AG09309 (cell line): ENCODE measurements around the gene DLX6.

Experiments used
- DNase-seq: peaks from one replicate; pipeline ENCODE4 v3.0.0-alpha.2; 2010; ENCODE audit warnings: low read depth
- H3K4me3 ChIP-seq: 2 replicates; pipeline ENCODE4 v1.5.1; 2011; ENCODE audit warnings: mild to moderate bottlenecking, low read depth, low read length, moderate library complexity; ENCODE audit not compliant: control insufficient read depth
- CTCF ChIP-seq: IDR thresholded peaks from 2 replicates; pipeline ENCODE4 v1.5.1; 2011; ENCODE audit warnings: mild to moderate bottlenecking, low read depth, low read length, inconsistent platforms; ENCODE audit not compliant: insufficient read depth, control insufficient read depth; ENCODE audit errors: missing control alignments

Gene DLX6

DNA sequence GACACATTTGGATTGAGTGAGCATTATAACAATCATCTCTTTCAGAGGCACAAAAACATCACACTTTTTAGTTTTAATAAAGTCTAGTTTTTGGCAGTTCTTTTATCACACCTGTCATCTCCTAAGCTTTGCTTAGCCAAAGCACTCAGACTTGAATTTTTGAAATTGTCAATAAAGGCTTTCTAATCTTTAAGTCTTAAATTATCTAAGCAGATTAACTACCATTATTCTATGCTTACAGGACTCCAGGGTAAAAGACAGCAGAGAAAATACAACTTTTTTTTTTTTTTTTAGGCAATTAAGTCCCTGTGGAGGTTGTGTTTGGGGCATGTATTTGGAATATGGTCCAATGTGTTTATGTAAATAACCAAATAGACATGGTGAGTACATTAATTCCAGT, 17.6 kb upstream of the DLX6 start:
- no peak overlapping the region for H3K4me3 ChIP-seq
- TF ChIP-seq CTCF = no peak
- no peak for DNase-seq

DNA sequence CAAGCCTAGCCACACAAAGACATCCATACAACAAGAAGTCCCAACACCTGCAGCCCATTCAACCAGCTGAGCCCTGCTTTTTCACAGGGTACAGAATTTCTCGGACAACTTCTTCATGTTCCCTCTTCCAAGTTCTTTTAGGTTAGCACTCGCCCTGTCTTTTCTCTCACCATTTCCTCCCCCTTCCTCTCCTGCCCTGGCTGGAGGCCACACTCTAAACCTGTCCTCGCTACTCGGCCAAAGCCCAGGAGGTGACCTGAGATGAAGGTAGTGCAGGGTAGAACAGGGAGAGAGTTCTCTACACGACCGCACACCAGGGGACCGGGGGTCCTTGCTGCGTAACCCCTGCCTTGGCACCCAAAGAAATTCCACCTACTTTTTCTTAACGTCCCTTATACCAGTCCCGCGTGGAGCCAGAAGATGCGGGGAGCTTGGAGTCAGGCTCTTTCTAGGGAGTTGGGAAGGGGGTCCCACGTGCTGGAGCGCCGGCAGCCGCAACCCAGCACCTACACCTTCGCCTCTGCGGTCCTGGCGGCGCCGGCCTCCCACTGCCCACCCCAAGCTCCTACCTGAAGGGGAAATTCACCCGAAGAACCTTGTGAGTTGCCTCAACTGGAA, 16.0 kb upstream of the DLX6 start:
- TF ChIP-seq CTCF = no peak
- DNase-seq = no peak
- no peak overlapping the region for H3K4me3 ChIP-seq

DNA sequence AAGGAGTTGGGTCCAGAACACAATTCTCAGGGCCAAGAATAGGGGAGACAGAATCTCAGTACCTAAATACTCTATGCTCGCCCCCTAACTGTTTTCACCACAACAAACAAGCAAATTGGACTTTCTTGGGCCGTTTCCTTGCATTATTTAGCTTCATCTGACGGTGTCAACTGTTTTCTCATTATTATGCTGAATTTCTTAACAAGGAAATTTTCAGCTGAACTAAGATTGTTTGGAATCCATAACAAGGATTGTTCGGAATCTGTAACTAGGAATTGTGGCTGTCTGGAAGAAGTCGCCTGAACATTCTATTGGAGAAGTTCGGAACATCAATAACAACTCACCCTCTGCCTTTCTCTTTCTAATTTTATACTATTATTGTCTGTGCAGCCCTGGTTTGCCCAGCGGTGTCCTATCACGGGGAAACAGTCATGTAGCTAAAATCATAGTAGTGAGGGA, 15.5 kb upstream of the DLX6 start:
- H3K4me3 ChIP-seq = no peak overlapping the region
- no peak for TF ChIP-seq CTCF
- DNase-seq = no peak

GRCh38 chr7:96991546-96992191, 13.7 kb upstream of the DLX6 start:
- no peak for DNase-seq
- no peak for TF ChIP-seq CTCF
- H3K4me3 ChIP-seq = no peak overlapping the region

DNA sequence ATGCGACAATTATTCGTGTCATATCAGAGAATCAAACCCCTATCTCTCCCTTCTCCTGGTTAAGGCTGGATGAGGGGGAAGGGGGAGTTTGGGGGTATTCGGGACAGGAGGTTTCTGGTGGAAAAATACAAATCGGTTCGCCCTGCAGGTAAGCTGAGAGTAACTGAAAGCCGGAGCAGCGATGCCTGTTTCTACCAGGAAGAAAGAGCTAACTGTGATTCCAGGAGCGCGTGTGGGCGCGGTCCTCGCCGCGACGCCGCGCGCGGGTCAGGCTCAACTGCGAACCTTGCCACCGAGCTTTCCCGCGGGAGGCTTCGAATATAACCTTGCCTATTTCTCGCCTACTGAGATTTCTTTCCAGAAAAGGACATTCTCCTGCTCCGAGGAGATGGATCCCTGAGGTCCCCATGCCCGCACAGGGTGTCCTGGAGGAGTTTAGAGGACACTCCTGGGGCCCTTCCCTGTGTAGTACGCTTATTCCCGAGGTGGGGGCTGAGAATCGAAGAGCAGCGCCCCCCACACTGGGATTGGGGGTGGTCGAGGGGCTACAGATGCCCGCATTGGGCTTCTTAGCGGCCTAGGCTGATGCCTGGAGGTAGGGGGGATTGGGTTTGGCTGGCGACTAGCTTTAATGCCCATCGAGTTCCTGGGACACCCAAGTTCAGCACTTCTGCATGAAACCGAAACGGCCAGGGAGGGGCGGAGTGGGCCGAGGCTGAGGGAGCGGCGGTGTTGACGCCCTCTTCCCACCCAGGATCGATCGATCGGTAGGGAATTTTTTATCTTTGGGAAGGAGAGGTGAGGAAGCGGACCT, 13.0 kb upstream of the DLX6 start:
- no peak overlapping the region for H3K4me3 ChIP-seq
- TF ChIP-seq CTCF = no peak
- no peak for DNase-seq

- no peak overlapping the region for H3K4me3 ChIP-seq
- DNase-seq = no peak
- no peak for TF ChIP-seq CTCF
Measured at GRCh38 chr7:96993094-96993865, 12.1 kb upstream of the DLX6 start.
